NCI-H524 (cell line): ENCODE results near the gene ABHD8.

Experiments
- DNase-seq, 2 experiments: peaks; one replicate each; lab custom pipeline; 2025; lab: John Stamatoyannopoulos, UW

The ABHD8 gene, protein sequence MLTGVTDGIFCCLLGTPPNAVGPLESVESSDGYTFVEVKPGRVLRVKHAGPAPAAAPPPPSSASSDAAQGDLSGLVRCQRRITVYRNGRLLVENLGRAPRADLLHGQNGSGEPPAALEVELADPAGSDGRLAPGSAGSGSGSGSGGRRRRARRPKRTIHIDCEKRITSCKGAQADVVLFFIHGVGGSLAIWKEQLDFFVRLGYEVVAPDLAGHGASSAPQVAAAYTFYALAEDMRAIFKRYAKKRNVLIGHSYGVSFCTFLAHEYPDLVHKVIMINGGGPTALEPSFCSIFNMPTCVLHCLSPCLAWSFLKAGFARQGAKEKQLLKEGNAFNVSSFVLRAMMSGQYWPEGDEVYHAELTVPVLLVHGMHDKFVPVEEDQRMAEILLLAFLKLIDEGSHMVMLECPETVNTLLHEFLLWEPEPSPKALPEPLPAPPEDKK

DNA sequence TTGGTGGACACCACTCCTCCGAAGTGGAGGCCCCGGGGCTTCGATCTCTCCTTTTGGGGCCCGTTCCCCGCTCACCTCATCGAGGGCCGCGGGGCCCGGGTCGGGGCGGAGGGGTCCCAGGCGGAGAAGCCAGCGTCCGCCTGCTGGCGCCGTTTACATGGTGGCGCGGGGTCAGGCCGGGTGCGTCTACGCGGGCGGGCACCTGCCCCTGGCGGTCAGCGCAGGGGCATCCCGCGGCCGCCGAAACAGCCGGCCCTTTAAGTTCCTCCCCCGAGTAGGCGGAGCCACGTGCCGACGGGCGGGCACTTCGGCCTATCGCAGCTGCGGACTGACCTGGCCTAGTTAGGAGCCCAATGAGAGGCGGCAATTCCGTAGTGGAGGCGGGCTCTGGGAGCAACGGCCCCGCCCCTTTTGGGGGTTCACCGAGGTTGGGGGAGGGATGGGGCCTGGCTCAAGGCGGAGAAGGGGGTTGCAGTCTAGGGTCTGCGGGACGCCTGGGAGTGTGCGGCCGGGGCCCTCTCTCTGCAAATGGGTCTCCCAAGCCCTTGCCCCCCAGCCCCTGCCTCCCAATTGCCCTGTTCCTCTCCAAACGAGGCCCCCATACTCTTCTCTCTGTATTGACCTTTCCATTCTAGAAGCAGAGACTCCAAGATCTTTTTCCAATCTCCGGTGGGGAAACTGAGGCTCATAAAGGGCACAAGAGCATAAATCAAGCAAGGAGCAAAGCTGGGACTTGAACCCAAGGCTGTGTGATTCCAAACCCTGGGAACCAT is at the start of gene ABHD8:
Gene ABHD8 (minus strand): TSS at position 259 of the 773 bp plus-strand sequence. CDS start 1,809 bp downstream, outside the sequence.
- DNase-seq: peak; percentile 91 to 97

DNA sequence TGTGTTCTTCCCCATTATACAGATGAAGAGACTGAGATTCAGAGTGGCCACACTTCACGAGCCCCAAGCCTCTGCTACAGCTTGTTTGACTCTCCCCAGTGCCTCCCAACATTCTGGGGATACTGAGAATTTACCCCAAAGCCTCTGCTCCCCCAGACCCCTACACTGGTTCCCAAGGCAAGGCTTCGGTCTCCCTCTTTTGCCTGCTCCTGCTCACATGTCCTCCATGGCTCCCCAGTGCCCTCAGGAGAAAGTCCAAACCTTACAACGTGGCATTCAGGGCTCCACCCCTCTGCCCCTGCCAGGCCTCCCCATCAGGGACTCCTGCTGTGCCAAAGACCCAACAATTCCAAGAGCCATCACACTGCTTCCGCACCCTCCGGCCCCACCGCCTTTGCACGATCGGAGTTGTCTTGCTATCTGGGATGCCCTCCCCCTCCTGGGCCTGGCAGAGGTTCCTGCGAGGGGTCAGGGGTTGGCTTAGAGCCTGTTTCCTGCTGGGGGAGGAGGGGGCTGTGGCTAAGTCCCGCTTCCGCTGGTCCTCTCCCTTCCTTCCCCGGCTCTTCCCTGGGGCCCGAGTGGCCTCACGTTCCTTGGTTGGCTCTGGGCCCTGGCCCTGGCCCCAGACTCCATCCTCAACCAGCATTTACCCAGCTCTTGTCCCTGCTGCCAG is 49.5 kb upstream of the ABHD8 start:
- DNase-seq: no peak

DNA sequence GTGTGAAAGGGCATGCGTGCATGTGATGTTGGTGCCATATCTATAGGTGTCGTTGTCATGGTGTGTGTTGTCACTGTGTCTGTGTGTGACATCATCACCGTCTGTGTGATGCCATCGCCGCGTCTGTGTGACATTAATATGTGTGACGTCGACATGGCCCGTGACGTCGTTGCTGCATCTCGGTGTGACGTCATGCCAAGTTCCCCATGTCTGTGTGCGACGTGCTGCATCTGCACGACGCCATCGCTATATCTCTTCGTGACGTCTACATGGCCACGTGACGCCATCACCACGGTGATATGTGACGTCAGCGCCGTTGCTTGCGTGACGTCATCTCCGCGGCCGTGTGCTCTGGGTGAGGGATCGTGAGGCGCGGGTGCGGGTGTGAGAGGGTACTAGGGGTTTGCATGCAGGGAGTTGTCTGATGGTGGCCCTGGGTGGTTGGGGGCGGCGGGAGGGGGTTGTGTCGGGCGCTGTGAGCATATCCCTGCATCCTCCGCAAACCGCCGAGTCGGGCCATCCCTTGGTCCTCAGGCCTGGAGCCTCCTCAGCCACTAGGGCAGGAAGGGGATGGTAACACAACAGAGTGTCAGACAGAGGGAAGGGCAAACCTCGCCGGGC is 48.7 kb upstream of the ABHD8 start:
- DNase-seq: no peak

DNA sequence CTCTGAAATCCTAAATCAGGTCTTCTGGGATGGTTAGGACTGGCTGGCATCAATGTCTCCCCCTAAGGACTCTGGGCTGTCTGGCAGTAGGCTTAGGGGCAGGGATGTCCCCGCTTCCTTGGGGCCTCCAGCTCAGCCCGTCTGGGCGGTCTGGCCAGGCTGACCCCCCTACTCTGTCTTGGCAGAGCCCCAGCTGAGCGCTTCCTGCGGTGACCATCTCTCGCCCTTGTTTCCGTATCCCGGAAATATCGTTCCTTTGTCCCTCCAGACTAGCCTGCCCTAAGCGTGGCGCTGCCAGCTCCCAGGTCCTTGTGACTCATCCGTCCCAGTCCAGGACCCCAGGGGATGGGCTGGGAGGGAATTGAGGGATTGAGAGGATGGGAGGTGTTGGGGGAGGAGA is 45.5 kb upstream of the ABHD8 start:
- DNase-seq: peak in 1 of 2 experiments; percentile 26

DNA sequence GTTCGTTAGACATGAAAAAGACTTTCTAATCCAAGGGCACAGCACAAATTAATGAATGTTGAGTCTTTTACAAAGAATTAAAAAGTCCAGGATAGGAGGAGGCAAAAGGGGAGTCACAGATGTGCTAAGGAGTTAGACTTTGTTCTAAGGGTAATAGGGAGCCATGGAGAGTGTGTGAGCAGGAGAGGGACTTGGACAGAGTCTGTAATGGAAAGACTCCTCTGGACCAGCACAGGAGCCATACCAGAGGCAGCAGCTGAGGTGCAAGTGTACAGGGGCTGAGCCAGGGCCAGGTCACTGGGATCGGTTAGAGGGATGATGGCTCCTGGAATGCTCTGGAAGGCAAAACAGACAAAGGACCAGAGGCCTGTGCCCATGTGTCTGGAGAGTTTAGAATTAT is 44.7 kb upstream of the ABHD8 start:
- no peak for DNase-seq

DNA sequence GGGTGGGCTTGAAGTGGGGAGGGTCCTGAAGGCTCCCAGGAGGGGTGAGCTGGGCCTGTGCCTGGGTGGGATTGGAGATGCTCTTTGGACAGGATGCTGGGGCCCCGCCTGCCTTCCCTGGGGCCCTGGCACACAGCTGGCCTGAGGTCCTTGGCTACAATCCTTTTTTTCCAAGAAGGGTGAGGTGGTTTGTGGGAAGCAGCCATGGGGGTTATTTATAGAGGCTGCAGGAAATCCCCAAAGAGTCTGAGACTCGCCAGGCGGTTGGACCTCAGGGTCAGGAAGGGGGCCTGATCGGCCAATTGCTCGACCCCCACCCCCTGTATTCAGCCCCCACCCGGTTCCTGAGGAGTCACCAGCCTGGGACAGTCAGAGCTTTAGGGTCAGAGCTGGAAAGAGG is 44.1 kb upstream of the ABHD8 start:
- DNase-seq: no peak

DNA sequence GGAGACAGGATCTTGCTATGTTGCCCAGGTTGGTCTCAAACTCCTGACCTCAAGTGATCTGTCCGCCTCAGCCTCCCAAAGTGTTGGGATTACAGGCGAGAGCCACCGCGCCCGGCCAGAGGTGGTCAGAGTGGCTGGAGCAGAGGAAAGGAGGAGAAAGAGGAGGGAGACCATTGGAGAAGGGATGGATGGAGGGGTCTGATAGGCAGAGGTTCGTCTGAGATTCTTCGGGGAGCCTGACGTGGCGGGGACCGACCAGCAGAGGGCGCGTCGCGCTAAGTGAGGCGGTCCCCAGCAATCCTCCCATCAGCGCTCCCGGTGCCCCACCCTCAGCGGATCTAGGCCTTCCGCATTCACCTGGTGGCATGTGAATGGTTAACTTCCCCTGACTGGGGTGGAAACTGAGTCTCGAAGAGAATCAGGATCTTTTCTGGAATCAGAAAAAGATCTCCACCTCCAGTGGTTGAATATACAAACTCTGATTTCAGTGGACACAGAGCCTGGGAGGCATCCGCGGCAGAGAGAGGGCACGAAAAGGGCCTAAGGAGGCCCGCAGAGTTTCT is 43.0 kb upstream of the ABHD8 start:
- DNase-seq: peak; percentile 14 to 66

DNA sequence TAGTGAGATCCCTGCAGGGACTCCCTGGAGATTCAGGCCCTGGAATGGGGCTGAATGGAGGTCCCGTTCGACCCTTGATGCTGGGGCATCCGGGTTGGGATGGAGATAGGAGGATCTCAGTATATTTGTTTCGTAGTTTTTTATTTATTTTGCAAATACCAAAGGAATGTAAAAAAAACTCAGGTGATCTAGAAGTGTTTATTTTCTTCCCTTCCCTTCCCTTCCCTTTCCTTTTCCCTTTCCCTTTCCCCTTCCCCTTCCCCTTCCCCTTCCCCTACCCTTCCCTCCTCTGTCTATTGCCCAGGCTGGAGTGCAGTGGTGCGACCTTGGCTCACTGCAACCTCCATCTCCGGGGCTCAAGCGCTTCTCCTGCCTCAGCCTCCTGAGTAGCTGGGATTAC is 38.6 kb upstream of the ABHD8 start:
- no peak for DNase-seq

DNA sequence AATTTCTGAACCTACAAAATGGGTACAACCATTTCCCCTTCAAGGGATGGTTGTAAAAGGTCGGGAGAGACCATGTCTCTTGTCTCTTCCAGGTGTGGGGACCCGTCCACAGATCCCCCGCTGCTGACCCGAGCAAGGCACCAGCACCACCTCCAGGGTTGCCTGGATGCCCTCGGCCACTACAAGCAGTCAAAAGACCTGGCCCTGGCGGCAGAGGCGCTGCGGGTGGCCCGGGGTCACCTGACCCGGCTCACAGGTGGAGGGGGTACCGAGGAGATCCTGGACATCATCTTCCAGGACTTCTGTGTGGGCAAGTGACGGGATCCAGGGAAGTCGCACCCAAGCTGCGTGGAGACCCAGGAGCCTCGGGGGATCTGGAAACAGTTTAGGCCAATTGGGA is 38.2 kb upstream of the ABHD8 start:
- no peak for DNase-seq

DNA sequence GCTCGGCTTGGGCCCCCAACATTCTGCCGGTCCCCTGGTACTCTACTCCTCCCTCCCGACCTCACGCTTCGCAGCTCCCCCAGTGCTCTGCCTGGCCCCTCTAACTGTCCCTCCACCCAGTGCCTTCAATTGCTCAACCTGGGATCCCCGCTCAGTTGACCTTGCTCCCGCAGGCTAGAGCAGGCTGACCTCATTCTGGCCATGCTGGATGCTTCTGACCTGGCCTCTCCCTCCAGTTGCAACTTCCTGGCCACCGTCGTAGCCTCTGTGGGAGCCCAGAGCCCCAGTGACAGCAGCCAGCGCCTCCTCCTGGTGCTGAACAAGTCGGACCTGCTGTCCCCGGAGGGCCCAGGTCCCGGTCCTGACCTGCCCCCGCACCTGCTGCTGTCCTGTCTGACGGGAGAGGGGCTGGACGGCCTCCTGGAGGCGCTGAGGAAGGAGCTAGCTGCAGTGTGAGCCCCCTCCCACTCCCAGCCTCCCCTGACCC is 37.7 kb upstream of the ABHD8 start:
- no peak for DNase-seq

DNA sequence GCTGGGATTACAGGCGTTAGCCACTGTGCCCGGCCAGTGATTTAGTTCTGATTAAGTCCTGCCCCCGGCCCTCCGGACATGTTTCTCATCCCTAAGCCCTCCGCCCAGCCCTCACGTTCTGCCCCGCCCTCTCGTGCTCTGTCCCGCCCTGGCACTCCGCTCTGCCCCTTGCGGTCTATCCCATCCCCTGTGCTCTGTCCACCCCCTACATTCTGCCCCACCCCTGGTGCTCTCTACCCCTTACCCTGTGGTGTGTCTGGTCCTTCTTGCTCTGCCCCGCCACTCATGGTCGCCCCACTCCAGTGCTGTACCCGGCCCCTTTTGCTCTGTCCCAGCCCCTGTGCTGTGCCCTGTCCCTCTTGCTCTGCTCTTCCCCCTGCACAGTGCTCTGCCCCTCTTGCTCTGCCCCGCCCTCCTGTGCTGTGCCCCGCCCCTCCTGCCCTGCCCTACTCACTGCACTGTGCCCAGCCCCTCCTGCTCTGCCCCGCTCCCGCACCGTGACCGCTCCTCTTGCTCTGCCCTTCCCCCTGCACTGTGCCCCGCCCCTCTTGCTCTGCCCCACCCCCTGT is 37.2 kb upstream of the ABHD8 start:
- DNase-seq: no peak

DNA sequence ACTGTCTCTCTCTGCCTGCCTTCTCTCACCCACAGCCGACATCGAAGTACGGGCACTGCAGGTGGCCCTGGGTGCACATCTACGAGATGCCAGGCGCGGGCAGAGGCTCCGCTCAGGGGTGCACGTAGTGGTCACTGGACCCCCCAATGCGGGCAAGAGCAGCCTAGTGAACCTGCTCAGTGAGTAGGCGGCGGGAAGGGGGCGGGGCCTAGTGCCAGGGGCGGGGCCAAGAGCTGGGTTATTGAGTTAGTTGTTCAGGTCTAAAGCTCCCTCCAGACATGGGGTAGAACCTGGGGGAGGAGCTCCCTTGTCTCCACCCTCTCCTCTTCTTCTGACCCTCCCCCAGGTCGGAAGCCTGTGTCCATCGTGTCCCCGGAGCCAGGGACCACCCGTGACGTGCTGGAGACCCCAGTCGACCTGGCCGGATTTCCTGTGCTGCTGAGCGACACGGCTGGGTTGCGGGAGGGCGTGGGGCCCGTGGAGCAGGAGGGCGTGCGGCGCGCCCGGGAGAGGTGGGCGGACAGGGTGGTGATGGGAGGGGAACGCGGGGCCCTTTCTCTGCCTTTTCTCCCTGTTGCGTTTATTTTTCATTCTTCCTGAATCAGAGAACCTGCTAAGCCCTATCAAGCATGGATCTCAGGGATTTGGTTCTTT is 36.0 kb upstream of the ABHD8 start:
- no peak for DNase-seq

DNA sequence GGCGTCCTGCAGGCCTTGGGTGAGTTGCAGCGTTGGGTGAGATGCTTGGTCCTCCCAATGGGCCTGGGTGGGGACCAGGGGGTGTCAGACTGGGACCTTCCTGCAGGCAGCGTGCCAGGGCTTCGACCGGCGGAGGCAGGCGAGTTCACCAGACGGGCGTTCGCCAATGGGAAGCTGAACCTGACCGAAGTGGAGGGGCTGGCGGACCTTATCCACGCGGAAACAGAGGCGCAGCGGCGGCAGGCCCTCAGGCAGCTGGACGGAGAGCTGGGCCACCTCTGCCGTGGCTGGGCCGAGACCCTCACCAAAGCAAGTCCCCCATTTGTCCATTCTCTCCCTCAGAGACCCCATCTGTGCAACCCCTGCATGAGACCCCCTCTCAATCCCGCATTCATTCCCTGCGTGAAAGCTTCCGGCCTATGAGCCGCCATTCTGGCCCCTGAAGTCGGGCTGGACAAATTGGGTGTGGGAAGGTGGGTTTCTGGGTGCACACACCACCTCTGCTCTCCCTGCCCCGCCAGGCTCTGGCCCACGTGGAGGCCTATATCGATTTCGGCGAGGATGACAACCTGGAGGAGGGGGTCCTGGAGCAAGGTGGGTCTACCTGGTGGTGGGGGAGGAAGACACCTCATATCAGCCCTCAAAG is 35.3 kb upstream of the ABHD8 start:
- DNase-seq: no peak

DNA sequence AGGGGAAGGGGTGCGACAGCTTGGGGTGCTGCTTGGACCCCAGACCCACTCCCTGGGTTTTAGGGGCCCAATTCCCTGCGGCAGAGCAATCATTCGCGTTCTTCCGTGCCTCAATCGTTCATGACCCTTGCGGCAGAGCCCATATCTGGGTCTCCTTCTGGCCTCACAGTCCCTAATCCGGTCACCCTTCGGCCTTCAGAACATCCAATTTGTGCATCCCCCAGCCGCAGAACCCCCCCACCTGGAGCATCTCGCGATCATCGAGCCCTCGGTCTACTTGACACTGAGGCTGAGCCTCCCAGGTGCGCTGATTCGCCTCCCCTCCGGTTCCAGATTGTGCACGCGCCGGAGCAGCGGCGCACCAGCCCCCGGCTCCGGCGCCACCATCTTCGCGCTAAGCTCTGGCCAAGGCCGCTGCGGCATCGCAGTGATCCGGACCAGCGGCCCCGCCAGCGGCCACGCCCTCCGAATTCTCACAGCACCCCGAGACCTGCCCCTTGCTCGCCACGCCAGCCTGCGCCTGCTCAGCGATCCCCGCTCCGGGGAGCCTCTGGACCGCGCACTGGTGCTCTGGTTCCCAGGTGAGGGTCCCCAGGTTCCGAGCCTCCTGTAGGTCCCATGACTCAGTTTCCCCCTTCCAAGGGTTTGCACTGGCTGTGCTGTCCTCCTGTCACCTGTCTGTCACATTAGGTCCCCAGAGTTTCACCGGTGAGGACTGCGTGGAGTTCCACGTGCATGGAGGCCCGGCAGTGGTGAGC is 34.6 kb upstream of the ABHD8 start:
- no peak for DNase-seq

DNA sequence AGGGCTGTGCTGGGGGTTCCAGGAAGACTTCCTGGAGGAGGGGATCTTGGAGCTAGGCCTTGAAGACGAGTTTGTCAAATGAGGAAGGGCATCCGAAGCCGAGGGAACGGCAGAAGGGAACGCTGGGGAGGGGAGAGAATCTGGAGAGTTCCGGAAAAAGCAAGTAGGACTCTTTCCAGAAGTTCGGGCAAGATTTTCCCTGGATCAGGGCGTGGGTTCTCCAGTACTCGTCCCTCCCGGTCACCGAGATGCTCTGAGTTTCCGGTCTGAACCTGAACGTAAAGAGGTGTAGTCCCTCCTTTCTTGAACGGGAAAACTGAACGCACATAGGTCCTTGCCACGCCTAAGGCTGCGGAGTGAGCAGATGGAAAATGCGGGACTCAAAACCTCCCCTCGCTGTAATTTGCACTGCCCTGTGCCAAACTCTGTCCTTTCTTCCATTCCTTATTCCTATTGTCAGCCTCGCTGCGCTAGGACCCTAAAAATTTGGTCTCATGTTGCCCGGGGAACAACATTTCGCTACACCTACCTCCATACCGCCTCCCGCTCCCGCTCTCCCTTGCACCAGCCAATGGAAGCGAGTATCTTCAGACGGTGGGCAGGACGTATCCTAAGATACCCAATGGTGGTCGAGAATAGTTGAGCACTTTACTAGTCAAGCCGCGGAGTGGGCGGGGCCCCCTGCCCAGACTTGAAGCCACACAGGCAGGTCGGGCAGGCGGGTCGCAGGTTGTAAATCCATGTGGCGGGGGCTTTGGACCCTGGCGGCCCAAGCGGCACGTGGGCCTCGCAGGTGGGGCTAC is 33.8 kb upstream of the ABHD8 start, which contains the start of gene GTPBP3:
Gene GTPBP3 (plus strand): TSS at position 682 of the 803 bp plus-strand sequence. CDS start 59 bp downstream, at position 741.
- DNase-seq: peak; percentile 99 to 100

DNA sequence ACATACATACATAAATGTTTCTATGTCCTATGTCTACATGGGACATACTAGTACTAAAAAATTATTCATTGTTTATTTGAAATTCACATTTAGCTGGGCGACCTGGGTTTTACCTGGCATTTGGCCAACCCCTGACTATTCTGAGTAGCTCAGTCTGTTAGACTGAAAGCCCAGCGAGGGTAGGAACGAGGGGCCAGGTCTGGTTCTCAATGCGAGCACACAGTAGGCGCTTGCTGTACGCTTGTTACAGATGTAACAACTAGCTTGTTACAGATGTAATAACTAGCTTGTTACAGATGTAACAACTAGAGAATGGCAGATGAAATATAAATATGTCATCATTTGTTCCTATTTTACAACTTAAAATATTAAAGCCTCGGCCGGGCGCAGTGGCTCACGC is 32.4 kb upstream of the ABHD8 start:
- no peak for DNase-seq

DNA sequence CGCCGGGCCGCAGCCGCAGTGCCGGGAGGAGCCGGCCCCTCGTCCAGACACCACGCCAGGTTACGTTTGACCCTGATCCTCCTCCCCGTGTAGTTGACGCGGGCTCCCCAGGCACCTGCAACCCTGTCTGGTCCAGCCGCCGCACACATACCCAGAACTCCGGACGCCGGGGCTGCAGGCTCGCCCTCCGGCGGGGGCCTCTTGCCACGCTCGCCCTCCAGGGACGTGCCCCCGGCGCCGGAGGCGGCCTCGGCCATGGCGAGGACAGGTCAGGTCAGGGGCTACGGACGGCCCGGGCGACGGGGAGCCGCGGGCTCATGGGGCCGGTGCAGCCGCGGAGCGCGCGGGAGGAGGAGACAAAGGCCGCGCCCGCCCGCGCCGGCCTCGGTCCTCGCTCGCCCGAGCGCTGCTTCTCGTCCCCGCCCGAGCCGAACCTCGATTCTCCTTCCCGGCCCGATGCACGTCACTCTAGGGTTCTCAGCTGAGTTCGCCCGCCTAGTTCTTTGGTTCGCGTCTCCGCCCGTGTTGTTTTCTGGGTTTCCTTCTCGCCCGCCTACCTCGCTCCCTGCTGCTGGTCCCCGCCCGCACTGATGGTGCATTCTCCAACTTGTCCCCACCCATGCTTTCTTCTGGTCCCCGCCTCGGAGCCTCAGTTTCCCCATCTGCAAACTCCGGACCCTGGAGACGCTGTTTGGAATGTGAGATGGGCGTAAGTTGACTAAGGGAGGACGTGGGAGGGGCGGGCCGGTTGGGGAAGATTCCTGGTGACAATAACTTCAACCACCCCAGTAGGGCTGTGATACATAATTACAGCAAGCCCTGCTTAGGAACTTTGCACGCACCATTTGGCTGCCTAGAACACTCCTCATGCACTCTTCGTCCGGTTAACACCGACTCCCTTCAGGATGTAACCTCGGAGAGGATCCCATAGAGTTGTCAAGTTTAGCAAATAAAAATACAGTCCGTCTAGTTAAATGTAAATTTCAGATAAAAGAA is 31.5 kb upstream of the ABHD8 start, which contains the start of gene ANO8:
Gene ANO8 (minus strand): TSS at position 442 of the 996 bp plus-strand sequence. CDS start 185 bp downstream, at position 257.
- DNase-seq: peak; percentile 97 to 98
